GM12864 (cell line): ENCODE measurements around the gene LCE3A.

Source experiments
- DNase-seq: peaks from one replicate; pipeline ENCODE4 v3.0.0-alpha.2; 2011; ENCODE audit warnings: low read depth
- H3K4me3 ChIP-seq: 2 replicates; pipeline ENCODE4 v1.5.1; 2011; ENCODE audit warnings: mild to moderate bottlenecking, low read depth, low read length, control low read depth
- CTCF ChIP-seq: IDR thresholded peaks from 2 replicates; pipeline ENCODE4 v1.5.1; 2011; ENCODE audit warnings: low read depth, mild to moderate bottlenecking, moderate library complexity, low read length, control low read depth, inconsistent platforms; ENCODE audit errors: missing control alignments

LCE3A gene

GRCh38 chr1:152623203-152623844 lies 421 bp upstream of the LCE3A start:
- TF ChIP-seq CTCF = peak; percentile 64
- DNase-seq = no peak
- H3K4me3 ChIP-seq = no peak overlapping the region

DNA sequence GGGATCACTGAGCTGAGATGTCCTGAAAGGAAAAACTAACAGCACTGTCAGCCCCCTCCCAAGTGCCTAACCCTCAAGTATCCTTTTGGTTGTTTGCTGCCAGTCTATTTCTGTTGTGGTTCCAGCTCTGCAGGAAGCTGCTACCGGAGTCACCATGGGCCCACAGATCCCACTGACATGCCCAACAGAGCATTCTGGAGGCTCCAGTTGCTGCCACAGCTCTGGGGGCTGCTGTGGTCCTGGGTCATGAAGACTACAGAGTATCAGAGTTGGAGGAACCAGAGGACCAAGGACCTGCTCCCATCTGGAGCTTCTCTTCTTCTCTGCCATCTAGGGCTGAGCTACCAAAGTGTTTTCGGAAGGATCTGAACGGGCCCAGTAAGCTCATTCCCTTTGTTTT lies 910 bp downstream of the LCE3A start:
- DNase-seq = no peak
- no peak overlapping the region for H3K4me3 ChIP-seq
- TF ChIP-seq CTCF = no peak

DNA sequence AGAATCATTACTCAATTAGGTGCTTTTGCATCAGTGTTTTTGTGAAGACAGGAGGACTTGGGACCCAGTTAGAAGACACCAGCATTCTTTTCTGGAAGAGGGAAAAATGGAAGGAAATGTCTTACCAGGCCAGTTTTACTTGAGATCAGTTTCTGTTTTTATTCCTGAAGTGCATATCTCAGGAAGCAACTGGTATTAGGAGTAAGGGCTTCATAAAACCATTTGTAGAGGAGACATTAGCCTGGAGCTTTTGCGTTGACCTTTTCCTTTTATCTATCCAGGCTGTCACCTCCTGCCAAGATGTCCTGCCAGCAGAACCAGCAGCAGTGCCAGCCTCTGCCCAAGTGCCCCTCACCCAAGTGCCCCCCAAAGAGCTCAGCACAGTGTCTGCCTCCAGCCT lies 9.4 kb downstream of the LCE3A start, which contains the start of gene LCE3B:
LCE3B (plus strand) TSS at position 301 of the 400 bp plus-strand sequence; CDS start at position 301, 0 bp downstream.
- TF ChIP-seq CTCF = no peak
- H3K4me3 ChIP-seq = no peak within 1 kb of the TSS
- DNase-seq = no peak

- no peak for TF ChIP-seq CTCF
- no peak within 1 kb of the TSS for H3K4me3 ChIP-seq
Observed at GRCh38 chr1:152599934-152600333, 23.0 kb downstream of the LCE3A start, which contains the start of gene LCE3C. Gene LCE3C, plus strand, starts transcription at chr1:152600234. Its CDS starts 498 bp downstream, at chr1:152600732.

GRCh38 chr1:152596986-152597385 lies 25.9 kb downstream of the LCE3A start:
- no peak for TF ChIP-seq CTCF
- H3K4me3 ChIP-seq = no peak overlapping the region
- no peak for DNase-seq

More at GRCh38 chr1:152599934-152600333, 23.0 kb downstream of the LCE3A start, which contains the start of gene LCE3C:
- no peak for DNase-seq

GRCh38 chr1:152585586-152585985 lies 37.3 kb downstream of the LCE3A start:
- H3K4me3 ChIP-seq = no peak overlapping the region
- peak; percentile 58 for TF ChIP-seq CTCF
- DNase-seq = no peak

GRCh38 chr1:152582647-152583046 lies 40.3 kb downstream of the LCE3A start:
- H3K4me3 ChIP-seq = no peak overlapping the region
- no peak for TF ChIP-seq CTCF
- DNase-seq = no peak
